ENCODE results near the gene PRKG1.

GRCh38 chr10:51288511-51288910 is 214.2 kb downstream of the PRKG1 start:
- TF ChIP-seq CTCF (IDR thresholded peaks at IDR 0.05; ENCODE audit: insufficient read depth, low read length, poor library complexity, severe bottlenecking) (no peak), EZH2phosphoT487 (conservative IDR thresholded peaks at IDR 0.05; ENCODE audit: low read length) (no peak)
